C4-2B (cell line): ENCODE results near the gene RAP1A.

Experiments used
- CTCF ChIP-seq: fragments of 450-650 bp; conservative IDR thresholded peaks from 2 replicates; pipeline ENCODE4 v1.5.1; 2017; ENCODE audit warnings: mild to moderate bottlenecking
- ZFX ChIP-seq: fragments of 450-650 bp; IDR thresholded peaks from 2 replicates; pipeline ENCODE4 v1.6.1; 2017

DNA sequence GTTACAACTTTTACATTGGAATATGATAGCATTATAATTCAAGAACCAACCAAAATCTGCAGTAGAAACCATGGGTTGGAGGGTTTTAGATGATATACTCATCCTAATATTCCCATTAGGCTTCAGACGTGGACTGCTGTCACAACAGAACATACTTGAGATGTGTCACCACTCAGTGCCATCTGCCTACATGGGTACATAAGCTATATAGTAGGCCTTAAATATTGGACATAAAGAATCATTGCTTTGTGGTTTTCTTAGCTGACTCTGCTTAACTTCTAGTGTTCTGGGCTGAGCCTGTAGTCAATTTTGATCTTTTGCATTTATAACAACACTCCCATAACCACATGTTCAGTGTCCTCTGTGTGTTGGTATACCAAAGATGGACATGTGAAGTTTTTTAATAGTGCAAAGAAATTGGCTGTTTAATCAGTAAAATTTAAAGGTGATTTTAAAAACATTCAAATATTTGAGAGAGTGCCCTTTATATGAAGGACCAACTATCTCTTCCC lies 14.2 kb downstream of the RAP1A start:
- TF ChIP-seq CTCF (no peak), ZFX (no peak)
